K562 (cell line): ENCODE results near the gene BIRC5. TPM values are rescaled to one million over a fixed set of nuclear protein-coding genes. Genes with fewer than 3 reads are reported as not detected.

Experiments used
- SAP30 ChIP-seq: fragments of 200-600 bp; sonication (generic); IDR thresholded peaks from 2 replicates; pipeline ENCODE4 v1.6.1; 2012; ENCODE audit warnings: borderline replicate concordance, low read depth, mild to moderate bottlenecking, moderate library complexity, low read length, control low read depth, inconsistent platforms; ENCODE audit not compliant: insufficient read depth, poor library complexity, severe bottlenecking
- SIN3A ChIP-seq, 2 experiments: fragments of 150-350 bp in 1 of 2; IDR thresholded peaks; 2 replicates each; pipeline ENCODE4 v1.6.1; 2011 to 2016; ENCODE audit warnings: borderline replicate concordance in 2 of 2, low read depth in 2 of 2, low read length in 2 of 2, mild to moderate bottlenecking in 2 of 2, moderate library complexity in 2 of 2; ENCODE audit not compliant: control insufficient read depth in 1 of 2
- TCF7L2 ChIP-seq: fragments of 150-350 bp; IDR thresholded peaks from 2 replicates; pipeline ENCODE4 v1.6.1; 2016; ENCODE audit warnings: low read depth, mild to moderate bottlenecking, low read length, moderate library complexity
- TEAD2 ChIP-seq: fragments of 450-650 bp; IDR thresholded peaks from 2 replicates; pipeline ENCODE4 v1.6.1; 2016; ENCODE audit warnings: missing genetic modification characterization, control low read depth, missing compliant biosample characterization
- TOE1 ChIP-seq, 2 experiments: fragments of 450-650 bp in 1 of 2; sonication (generic) in 1 of 2; formaldehyde crosslinking in 1 of 2; IDR thresholded peaks; 2 replicates each; pipeline versions ENCODE4 v1.7.1 to v1.8.0; 2016 to 2022; ENCODE audit warnings: borderline replicate concordance in 2 of 2, mild to moderate bottlenecking in 2 of 2, antibody characterized with exemption in 1 of 2, inconsistent platforms in 1 of 2, low read depth in 1 of 2, missing genetic modification reagents in 1 of 2, moderate library complexity in 1 of 2
- ZNF133 ChIP-seq: fragments of 250-450 bp; sonication (Bioruptor Pico); IDR thresholded peaks from 2 replicates; pipeline ENCODE4 v1.4.0; 2020; ENCODE audit warnings: mild to moderate bottlenecking
- polyA plus RNA-seq, 8 experiments: library from polyadenylated mRNA; depleted of rRNA in 4 of 8; stranded (reverse) in 5 of 8; unstranded in 3 of 8; fragments of >200 nt; fragmentation: Nextera tagmentation in 2 of 8; fragmentation: Illumina TruSeq in 1 of 8; extraction: Ambion mirVana in 2 of 8; extraction: Trizol in 1 of 8; gene quantifications; 2 replicates each; pipeline versions ENCODE4 v1.2.1 to v1.2.3, GENCODE V29; 2011 to 2014; ENCODE audit warnings: inconsistent platforms in 1 of 8, missing spikeins in 1 of 8
- total RNA-seq, 7 experiments: library from RNA; depleted of rRNA in 6 of 7; stranded (reverse); fragments of >200 nt in 6 of 7; fragmentation: Illumina TruSeq in 2 of 7; extraction: Trizol in 2 of 7; gene quantifications; 2 replicates each; pipeline versions ENCODE4 v1.2.1 to v1.2.3, GENCODE V29; 2011 to 2021; ENCODE audit warnings: low replicate concordance in 1 of 7
- TF ChIP-seq, protein P1 (sequence below): fragments of 200-600 bp; sonication (generic); IDR thresholded peaks from one replicate; pipeline ENCODE4 v1.6.1; 2012; ENCODE audit warnings: mild to moderate bottlenecking, low read depth, low read length, inconsistent platforms
- TF ChIP-seq, protein P2 (sequence below), 2 experiments: fragments of 450-650 bp in 1 of 2; IDR thresholded peaks; 2 replicates each; pipeline ENCODE4 v1.6.1; 2011 to 2017; ENCODE audit warnings: low read depth in 2 of 2, antibody characterized with exemption in 1 of 2, borderline replicate concordance in 1 of 2, low read length in 1 of 2, mild to moderate bottlenecking in 1 of 2, mixed read lengths in 1 of 2; ENCODE audit not compliant: control insufficient read depth in 1 of 2

Gene BIRC5
- total and polyA plus RNA-seq, 9 of the 15 experiments (the other 6 are each of a cell fraction or from before 2014, with no cell fraction given), result 64.4 to 140 (median 101) TPM

DNA sequence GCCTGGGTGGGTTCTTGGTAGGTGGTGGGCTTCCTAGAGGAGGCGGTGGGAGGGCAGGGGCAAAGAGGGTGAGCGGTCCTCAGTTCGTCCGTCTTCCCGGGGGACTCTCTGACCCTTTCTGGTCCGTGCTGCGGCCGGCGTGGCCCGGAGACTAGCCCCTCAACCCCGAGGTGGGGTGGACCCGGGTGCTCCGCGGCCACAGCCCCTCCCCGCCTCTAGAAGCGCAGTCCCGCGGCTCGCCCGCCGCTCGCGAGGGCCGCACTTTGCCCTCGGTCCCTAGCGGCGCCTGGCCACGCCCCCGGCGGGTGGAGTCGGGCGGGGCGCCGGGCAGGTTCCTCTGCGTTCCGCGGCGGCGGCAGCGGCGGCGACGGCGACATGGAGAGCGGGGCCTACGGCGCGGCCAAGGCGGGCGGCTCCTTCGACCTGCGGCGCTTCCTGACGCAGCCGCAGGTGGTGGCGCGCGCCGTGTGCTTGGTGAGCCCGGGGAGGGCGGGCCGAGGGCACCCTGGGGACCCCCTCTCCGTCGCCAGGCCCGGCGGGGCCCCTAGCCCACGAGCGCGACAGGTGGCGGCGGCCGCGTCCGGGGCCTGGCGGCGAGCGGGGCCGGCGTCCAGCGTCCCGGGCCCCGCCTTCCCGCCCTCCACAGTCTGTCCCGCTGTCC is 45.7 kb upstream of the BIRC5 start, which contains the start of gene SYNGR2 (continued):
- TF ChIP-seq SAP30 (peak; percentile 44), SIN3A (IDR thresholded peaks at IDR 0.05; ENCODE audit: borderline replicate concordance in 2 of 2, control insufficient read depth in 1 of 2, low read depth in 2 of 2, low read length in 2 of 2) (0 out of 4 replicates have a peak, but pooled peaks of 1 of the 2 experiments have one; percentile 47), TEAD2 (tag) (no peak), TOE1 (IDR thresholded peaks at IDR 0.05; ENCODE audit: borderline replicate concordance) (peak; percentile 70; the same call in 1 of the 2 replicates), TOE1 (CRISPR knock-in tag; IDR thresholded peaks at IDR 0.05; ENCODE audit: borderline replicate concordance, low read depth) (no peak), ZNF133 (CRISPR knock-in tag) (no peak), TCF7L2 (no peak)
- TF ChIP-seq, protein P1, sequence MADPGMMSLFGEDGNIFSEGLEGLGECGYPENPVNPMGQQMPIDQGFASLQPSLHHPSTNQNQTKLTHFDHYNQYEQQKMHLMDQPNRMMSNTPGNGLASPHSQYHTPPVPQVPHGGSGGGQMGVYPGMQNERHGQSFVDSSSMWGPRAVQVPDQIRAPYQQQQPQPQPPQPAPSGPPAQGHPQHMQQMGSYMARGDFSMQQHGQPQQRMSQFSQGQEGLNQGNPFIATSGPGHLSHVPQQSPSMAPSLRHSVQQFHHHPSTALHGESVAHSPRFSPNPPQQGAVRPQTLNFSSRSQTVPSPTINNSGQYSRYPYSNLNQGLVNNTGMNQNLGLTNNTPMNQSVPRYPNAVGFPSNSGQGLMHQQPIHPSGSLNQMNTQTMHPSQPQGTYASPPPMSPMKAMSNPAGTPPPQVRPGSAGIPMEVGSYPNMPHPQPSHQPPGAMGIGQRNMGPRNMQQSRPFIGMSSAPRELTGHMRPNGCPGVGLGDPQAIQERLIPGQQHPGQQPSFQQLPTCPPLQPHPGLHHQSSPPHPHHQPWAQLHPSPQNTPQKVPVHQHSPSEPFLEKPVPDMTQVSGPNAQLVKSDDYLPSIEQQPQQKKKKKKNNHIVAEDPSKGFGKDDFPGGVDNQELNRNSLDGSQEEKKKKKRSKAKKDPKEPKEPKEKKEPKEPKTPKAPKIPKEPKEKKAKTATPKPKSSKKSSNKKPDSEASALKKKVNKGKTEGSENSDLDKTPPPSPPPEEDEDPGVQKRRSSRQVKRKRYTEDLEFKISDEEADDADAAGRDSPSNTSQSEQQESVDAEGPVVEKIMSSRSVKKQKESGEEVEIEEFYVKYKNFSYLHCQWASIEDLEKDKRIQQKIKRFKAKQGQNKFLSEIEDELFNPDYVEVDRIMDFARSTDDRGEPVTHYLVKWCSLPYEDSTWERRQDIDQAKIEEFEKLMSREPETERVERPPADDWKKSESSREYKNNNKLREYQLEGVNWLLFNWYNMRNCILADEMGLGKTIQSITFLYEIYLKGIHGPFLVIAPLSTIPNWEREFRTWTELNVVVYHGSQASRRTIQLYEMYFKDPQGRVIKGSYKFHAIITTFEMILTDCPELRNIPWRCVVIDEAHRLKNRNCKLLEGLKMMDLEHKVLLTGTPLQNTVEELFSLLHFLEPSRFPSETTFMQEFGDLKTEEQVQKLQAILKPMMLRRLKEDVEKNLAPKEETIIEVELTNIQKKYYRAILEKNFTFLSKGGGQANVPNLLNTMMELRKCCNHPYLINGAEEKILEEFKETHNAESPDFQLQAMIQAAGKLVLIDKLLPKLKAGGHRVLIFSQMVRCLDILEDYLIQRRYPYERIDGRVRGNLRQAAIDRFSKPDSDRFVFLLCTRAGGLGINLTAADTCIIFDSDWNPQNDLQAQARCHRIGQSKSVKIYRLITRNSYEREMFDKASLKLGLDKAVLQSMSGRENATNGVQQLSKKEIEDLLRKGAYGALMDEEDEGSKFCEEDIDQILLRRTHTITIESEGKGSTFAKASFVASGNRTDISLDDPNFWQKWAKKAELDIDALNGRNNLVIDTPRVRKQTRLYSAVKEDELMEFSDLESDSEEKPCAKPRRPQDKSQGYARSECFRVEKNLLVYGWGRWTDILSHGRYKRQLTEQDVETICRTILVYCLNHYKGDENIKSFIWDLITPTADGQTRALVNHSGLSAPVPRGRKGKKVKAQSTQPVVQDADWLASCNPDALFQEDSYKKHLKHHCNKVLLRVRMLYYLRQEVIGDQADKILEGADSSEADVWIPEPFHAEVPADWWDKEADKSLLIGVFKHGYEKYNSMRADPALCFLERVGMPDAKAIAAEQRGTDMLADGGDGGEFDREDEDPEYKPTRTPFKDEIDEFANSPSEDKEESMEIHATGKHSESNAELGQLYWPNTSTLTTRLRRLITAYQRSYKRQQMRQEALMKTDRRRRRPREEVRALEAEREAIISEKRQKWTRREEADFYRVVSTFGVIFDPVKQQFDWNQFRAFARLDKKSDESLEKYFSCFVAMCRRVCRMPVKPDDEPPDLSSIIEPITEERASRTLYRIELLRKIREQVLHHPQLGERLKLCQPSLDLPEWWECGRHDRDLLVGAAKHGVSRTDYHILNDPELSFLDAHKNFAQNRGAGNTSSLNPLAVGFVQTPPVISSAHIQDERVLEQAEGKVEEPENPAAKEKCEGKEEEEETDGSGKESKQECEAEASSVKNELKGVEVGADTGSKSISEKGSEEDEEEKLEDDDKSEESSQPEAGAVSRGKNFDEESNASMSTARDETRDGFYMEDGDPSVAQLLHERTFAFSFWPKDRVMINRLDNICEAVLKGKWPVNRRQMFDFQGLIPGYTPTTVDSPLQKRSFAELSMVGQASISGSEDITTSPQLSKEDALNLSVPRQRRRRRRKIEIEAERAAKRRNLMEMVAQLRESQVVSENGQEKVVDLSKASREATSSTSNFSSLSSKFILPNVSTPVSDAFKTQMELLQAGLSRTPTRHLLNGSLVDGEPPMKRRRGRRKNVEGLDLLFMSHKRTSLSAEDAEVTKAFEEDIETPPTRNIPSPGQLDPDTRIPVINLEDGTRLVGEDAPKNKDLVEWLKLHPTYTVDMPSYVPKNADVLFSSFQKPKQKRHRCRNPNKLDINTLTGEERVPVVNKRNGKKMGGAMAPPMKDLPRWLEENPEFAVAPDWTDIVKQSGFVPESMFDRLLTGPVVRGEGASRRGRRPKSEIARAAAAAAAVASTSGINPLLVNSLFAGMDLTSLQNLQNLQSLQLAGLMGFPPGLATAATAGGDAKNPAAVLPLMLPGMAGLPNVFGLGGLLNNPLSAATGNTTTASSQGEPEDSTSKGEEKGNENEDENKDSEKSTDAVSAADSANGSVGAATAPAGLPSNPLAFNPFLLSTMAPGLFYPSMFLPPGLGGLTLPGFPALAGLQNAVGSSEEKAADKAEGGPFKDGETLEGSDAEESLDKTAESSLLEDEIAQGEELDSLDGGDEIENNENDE, result no peak
- TF ChIP-seq, protein P2, sequence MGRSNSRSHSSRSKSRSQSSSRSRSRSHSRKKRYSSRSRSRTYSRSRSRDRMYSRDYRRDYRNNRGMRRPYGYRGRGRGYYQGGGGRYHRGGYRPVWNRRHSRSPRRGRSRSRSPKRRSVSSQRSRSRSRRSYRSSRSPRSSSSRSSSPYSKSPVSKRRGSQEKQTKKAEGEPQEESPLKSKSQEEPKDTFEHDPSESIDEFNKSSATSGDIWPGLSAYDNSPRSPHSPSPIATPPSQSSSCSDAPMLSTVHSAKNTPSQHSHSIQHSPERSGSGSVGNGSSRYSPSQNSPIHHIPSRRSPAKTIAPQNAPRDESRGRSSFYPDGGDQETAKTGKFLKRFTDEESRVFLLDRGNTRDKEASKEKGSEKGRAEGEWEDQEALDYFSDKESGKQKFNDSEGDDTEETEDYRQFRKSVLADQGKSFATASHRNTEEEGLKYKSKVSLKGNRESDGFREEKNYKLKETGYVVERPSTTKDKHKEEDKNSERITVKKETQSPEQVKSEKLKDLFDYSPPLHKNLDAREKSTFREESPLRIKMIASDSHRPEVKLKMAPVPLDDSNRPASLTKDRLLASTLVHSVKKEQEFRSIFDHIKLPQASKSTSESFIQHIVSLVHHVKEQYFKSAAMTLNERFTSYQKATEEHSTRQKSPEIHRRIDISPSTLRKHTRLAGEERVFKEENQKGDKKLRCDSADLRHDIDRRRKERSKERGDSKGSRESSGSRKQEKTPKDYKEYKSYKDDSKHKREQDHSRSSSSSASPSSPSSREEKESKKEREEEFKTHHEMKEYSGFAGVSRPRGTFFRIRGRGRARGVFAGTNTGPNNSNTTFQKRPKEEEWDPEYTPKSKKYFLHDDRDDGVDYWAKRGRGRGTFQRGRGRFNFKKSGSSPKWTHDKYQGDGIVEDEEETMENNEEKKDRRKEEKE (IDR thresholded peaks at IDR 0.05; ENCODE audit: borderline replicate concordance in 1 of 2, control insufficient read depth in 1 of 2, low read depth in 2 of 2, low read length in 1 of 2), result 0 out of 4 replicates have a peak, but pooled peaks of 1 of the 2 experiments have one; percentile 29
